Activated T-helper 1 cell treated with anti-CD3 and anti-CD28 coated beads, Interleukin-12 subunit alpha, Interleukin-12 subunit beta, Interleukin-2, Interleukin-4 antibody, amounts not matched to agents 30 ng/mL and 10 ng/mL and 1 ng/mL, durations not matched to agents 14 hours and 24 hours and 36 hours (primary cell): ENCODE measurements around the gene NRG2. TPM values are rescaled to one million over a fixed set of nuclear protein-coding genes. Genes with fewer than 3 reads are reported as not detected.

Experiments
- DNase-seq: peaks from one replicate; pipeline ENCODE4 v3.0.0; 2021; ENCODE audit warnings: low spot score
- H3K27ac Mint-ChIP-seq: one replicate; pipeline ENCODE4 v1.8.0; 2021; ENCODE audit warnings: mild to moderate bottlenecking, mixed read lengths
- H3K27me3 Mint-ChIP-seq: one replicate; pipeline ENCODE4 v1.8.0; 2022; ENCODE audit warnings: mild to moderate bottlenecking, moderate library complexity, mixed read lengths; ENCODE audit not compliant: insufficient read depth
- H3K36me3 Mint-ChIP-seq: one replicate; pipeline ENCODE4 v1.8.0; 2021; ENCODE audit warnings: low read depth, mixed read lengths
- H3K4me1 Mint-ChIP-seq: one replicate; pipeline ENCODE4 v1.8.0; 2021; ENCODE audit warnings: low read depth, mixed read lengths
- H3K4me3 Mint-ChIP-seq: one replicate; pipeline ENCODE4 v1.8.0; 2021; ENCODE audit warnings: mild to moderate bottlenecking, moderate library complexity, mixed read lengths
- H3K9me3 Mint-ChIP-seq: one replicate; pipeline ENCODE4 v1.8.0; 2021; ENCODE audit warnings: mixed read lengths
- intact Hi-C: fragments of 100-400 bp; cut with micrococcal nuclease; formaldehyde crosslinking; loops from one replicate; pipeline ENCODE4 v1.15.1; 2024
- total RNA-seq: library from RNA; stranded (reverse); gene quantifications from 2 replicates; pipeline ENCODE4 v1.2.3, GENCODE V29; 2022

Gene NRG2
- total RNA-seq, 1 donor from 2014 or later, result 0.08 TPM

- Mint-ChIP-seq H3K27me3 (peaks cover 4% of the 10 kb centered on the region), H3K4me3 (no peak overlapping the region), H3K9me3 (no peaks in the 10 kb centered on the region), H3K27ac (no peak overlapping the region), H3K4me1 (no peaks in the 10 kb centered on the region), H3K36me3 (no peaks in the 10 kb centered on the region)
- DNase-seq, result no peak
- intact Hi-C loops, result loop anchor here (1.0 kb wide), 1 partner anchor 78 kb away; no protein-coding TSS in a partner anchor
These were observed 178.2 kb downstream of the NRG2 start for GRCh38 chr5:139864716-139865483.

GRCh38 chr5:139863855-139864558 is 179.1 kb downstream of the NRG2 start:
- Mint-ChIP-seq H3K27me3 (peaks cover 8% of the 10 kb centered on the region), H3K27ac (no peak overlapping the region), H3K4me1 (no peaks in the 10 kb centered on the region), H3K4me3 (no peak overlapping the region), H3K9me3 (no peaks in the 10 kb centered on the region), H3K36me3 (no peaks in the 10 kb centered on the region)
- peak; percentile 7 for DNase-seq
- intact Hi-C loops, result loop anchor here (1.0 kb wide), 1 partner anchor 77 kb away; no protein-coding TSS in a partner anchor

- Mint-ChIP-seq H3K36me3 (no peaks in the 10 kb centered on the region), H3K4me1 (no peaks in the 10 kb centered on the region), H3K4me3 (no peak overlapping the region), H3K9me3 (no peaks in the 10 kb centered on the region), H3K27ac (no peak overlapping the region), H3K27me3 (peaks cover 9% of the 10 kb centered on the region)
- intact Hi-C loops, result no loop called here
- no peak for DNase-seq
These were observed 179.7 kb downstream of the NRG2 start for GRCh38 chr5:139863361-139863760.

GRCh38 chr5:139862803-139863202 is 180.3 kb downstream of the NRG2 start:
- Mint-ChIP-seq H3K27me3 (peaks cover 9% of the 10 kb centered on the region), H3K27ac (no peak overlapping the region), H3K36me3 (no peaks in the 10 kb centered on the region), H3K4me3 (no peak overlapping the region), H3K9me3 (no peaks in the 10 kb centered on the region), H3K4me1 (no peaks in the 10 kb centered on the region)
- DNase-seq, result no peak
- intact Hi-C loops, result no loop called here

- Mint-ChIP-seq H3K9me3 (no peaks in the 10 kb centered on the region), H3K4me1 (no peaks in the 10 kb centered on the region)
- intact Hi-C loops, result no loop called here
These were observed 180.8 kb downstream of the NRG2 start for GRCh38 chr5:139862313-139862712.

GRCh38 chr5:139861889-139862207 is 181.3 kb downstream of the NRG2 start:
- intact Hi-C loops, result no loop called here

More at GRCh38 chr5:139862313-139862712, 180.8 kb downstream of the NRG2 start:
- Mint-ChIP-seq H3K27ac (no peak overlapping the region), H3K36me3 (no peaks in the 10 kb centered on the region), H3K27me3 (peaks cover 9% of the 10 kb centered on the region), H3K4me3 (no peak overlapping the region)
- DNase-seq, result no peak

GRCh38 chr5:139861021-139861888 is 181.8 kb downstream of the NRG2 start:
- peaks cover 5% of the 10 kb centered on the region for H3K27me3 Mint-ChIP-seq
- no peaks in the 10 kb centered on the region for H3K9me3 Mint-ChIP-seq
- H3K27ac Mint-ChIP-seq, result no peak overlapping the region
- intact Hi-C loops, result no loop called here
- no peak for DNase-seq
- H3K4me3 Mint-ChIP-seq, result no peak overlapping the region
- no peaks in the 10 kb centered on the region for H3K4me1 Mint-ChIP-seq
- no peaks in the 10 kb centered on the region for H3K36me3 Mint-ChIP-seq

More at GRCh38 chr5:139861889-139862207, 181.3 kb downstream of the NRG2 start:
- Mint-ChIP-seq H3K4me3 (no peak overlapping the region), H3K27me3 (peaks cover 8% of the 10 kb centered on the region), H3K4me1 (no peaks in the 10 kb centered on the region), H3K27ac (no peak overlapping the region), H3K36me3 (no peaks in the 10 kb centered on the region), H3K9me3 (no peaks in the 10 kb centered on the region)
- no peak for DNase-seq

- no peak for DNase-seq
- Mint-ChIP-seq H3K4me3 (no peak overlapping the region), H3K9me3 (no peaks in the 10 kb centered on the region), H3K27ac (no peak overlapping the region), H3K4me1 (no peaks in the 10 kb centered on the region), H3K36me3 (no peaks in the 10 kb centered on the region), H3K27me3 (peaks cover 5% of the 10 kb centered on the region)
- intact Hi-C loops, result no loop called here
These were observed 184.1 kb downstream of the NRG2 start for GRCh38 chr5:139859013-139859412.

- no peak for DNase-seq
These were observed 186.4 kb downstream of the NRG2 start for GRCh38 chr5:139856714-139857113.

GRCh38 chr5:139855946-139856540 is 187.1 kb downstream of the NRG2 start:
- H3K4me1 Mint-ChIP-seq, result no peaks in the 10 kb centered on the region
- no peaks in the 10 kb centered on the region for H3K36me3 Mint-ChIP-seq

More at GRCh38 chr5:139856714-139857113, 186.4 kb downstream of the NRG2 start:
- no peak overlapping the region for H3K27ac Mint-ChIP-seq
- H3K27me3 Mint-ChIP-seq, result peaks cover 5% of the 10 kb centered on the region
- no peaks in the 10 kb centered on the region for H3K36me3 Mint-ChIP-seq
- H3K9me3 Mint-ChIP-seq, result no peaks in the 10 kb centered on the region
- intact Hi-C loops, result no loop called here
- no peaks in the 10 kb centered on the region for H3K4me1 Mint-ChIP-seq
- H3K4me3 Mint-ChIP-seq, result no peak overlapping the region

GRCh38 chr5:139855451-139855850 is 187.6 kb downstream of the NRG2 start:
- no peaks in the 10 kb centered on the region for H3K4me1 Mint-ChIP-seq
- no peak overlapping the region for H3K4me3 Mint-ChIP-seq
- H3K27me3 Mint-ChIP-seq, result peaks cover 7% of the 10 kb centered on the region
- intact Hi-C loops, result no loop called here
- no peak for DNase-seq
- no peaks in the 10 kb centered on the region for H3K36me3 Mint-ChIP-seq
- no peak overlapping the region for H3K27ac Mint-ChIP-seq
- H3K9me3 Mint-ChIP-seq, result no peaks in the 10 kb centered on the region

More at GRCh38 chr5:139855946-139856540, 187.1 kb downstream of the NRG2 start:
- H3K4me3 Mint-ChIP-seq, result no peak overlapping the region
- H3K27me3 Mint-ChIP-seq, result peaks cover 5% of the 10 kb centered on the region
- DNase-seq, result no peak
- H3K9me3 Mint-ChIP-seq, result no peaks in the 10 kb centered on the region
- intact Hi-C loops, result no loop called here
- no peak overlapping the region for H3K27ac Mint-ChIP-seq

GRCh38 chr5:139854953-139855352 is 188.1 kb downstream of the NRG2 start:
- Mint-ChIP-seq H3K4me1 (no peaks in the 10 kb centered on the region), H3K36me3 (no peaks in the 10 kb centered on the region), H3K9me3 (no peaks in the 10 kb centered on the region), H3K4me3 (no peak overlapping the region), H3K27ac (no peak overlapping the region), H3K27me3 (peaks cover 11% of the 10 kb centered on the region)
- no peak for DNase-seq
- intact Hi-C loops, result no loop called here
